GM18502 (cell line): ENCODE measurements around the gene SND1.

Experiments
- ATAC-seq: cut with Tn5 transposase; IDR thresholded peaks from one replicate; pipeline ENCODE4 v1.9.1; 2021; ENCODE audit warnings: mild to moderate bottlenecking; ENCODE audit not compliant: unreplicated experiment, poor library complexity

Gene SND1

GRCh38 chr7:128026551-128026950 lies 374.6 kb downstream of the SND1 start:
- no peak for ATAC-seq

GRCh38 chr7:128027485-128027980 lies 375.5 kb downstream of the SND1 start:
- ATAC-seq: no peak

- no peak for ATAC-seq
These were observed 377.5 kb downstream of the SND1 start for GRCh38 chr7:128029405-128029995.

- no peak for ATAC-seq
These were observed 378.3 kb downstream of the SND1 start for GRCh38 chr7:128030263-128030653.

GRCh38 chr7:128030654-128031611 lies 378.9 kb downstream of the SND1 start, which contains the start of gene LRRC4:
LRRC4 (minus strand) TSS chr7:128031437; CDS start chr7:128030640, 797 bp downstream.
- ATAC-seq: peak; percentile 42

- peak; percentile 67 for ATAC-seq
These were observed 380.1 kb downstream of the SND1 start for GRCh38 chr7:128031901-128032604.

GRCh38 chr7:128032605-128033235 lies 380.7 kb downstream of the SND1 start:
- ATAC-seq: peak; percentile 2

GRCh38 chr7:128033246-128033645 lies 381.3 kb downstream of the SND1 start:
- no peak for ATAC-seq

GRCh38 chr7:128034825-128035224 lies 382.8 kb downstream of the SND1 start:
- ATAC-seq: no peak

- no peak for ATAC-seq
These were observed 383.7 kb downstream of the SND1 start for GRCh38 chr7:128035712-128036111.

- ATAC-seq: peak; percentile 66
These were observed 384.4 kb downstream of the SND1 start for GRCh38 chr7:128036226-128036940.

GRCh38 chr7:128037081-128037480 lies 385.1 kb downstream of the SND1 start:
- ATAC-seq: no peak

- no peak for ATAC-seq
These were observed 386.1 kb downstream of the SND1 start for GRCh38 chr7:128037880-128038619.

- no peak for ATAC-seq
These were observed 387.6 kb downstream of the SND1 start for GRCh38 chr7:128039544-128039953.

GRCh38 chr7:128040205-128040604 lies 388.2 kb downstream of the SND1 start:
- ATAC-seq: no peak

- no peak for ATAC-seq
These were observed 389.2 kb downstream of the SND1 start for GRCh38 chr7:128041203-128041602.

GRCh38 chr7:128042012-128042411 lies 390.0 kb downstream of the SND1 start:
- ATAC-seq: no peak

GRCh38 chr7:128044064-128044463 lies 392.1 kb downstream of the SND1 start:
- ATAC-seq: no peak

- no peak for ATAC-seq
These were observed 393.2 kb downstream of the SND1 start for GRCh38 chr7:128045158-128045557.
